ENCODE data around the gene ZNF48.

GRCh38 chr16:30359871-30360170, 35.4 kb upstream of the ZNF48 start:
- TF ChIP-seq CTCF (optimal IDR thresholded peaks at IDR 0.05 in 1 of 3, IDR thresholded peaks at IDR 0.05 in 1 of 3, conservative IDR thresholded peaks at IDR 0.05 in 1 of 3; ENCODE audit: extremely low read depth in 1 of 3, insufficient read depth in 2 of 3, low read length in 3 of 3), result no peak
- TF ChIP-seq EZH2 (IDR thresholded peaks at IDR 0.05; ENCODE audit: low read length), result no peak
